Body of pancreas (tissue), 4 donors: ENCODE results near the gene HRH3.

Experiments
- CTCF ChIP-seq, 7 experiments: fragments of 450-650 bp in 4 of 7; fragments of 200-600 bp in 3 of 7; sonication (generic) in 3 of 7; IDR thresholded peaks; one replicate each; pipeline ENCODE4 v1.5.1; 2016 to 2019; ENCODE audit warnings: antibody characterized with exemption in 7 of 7
- POLR2A ChIP-seq, 3 donors: fragments of 450-650 bp; IDR thresholded peaks; one replicate each; pipeline ENCODE4 v1.6.1; 2016; ENCODE audit warnings: antibody characterized with exemption in 3 of 3, mild to moderate bottlenecking in 2 of 3

DNA sequence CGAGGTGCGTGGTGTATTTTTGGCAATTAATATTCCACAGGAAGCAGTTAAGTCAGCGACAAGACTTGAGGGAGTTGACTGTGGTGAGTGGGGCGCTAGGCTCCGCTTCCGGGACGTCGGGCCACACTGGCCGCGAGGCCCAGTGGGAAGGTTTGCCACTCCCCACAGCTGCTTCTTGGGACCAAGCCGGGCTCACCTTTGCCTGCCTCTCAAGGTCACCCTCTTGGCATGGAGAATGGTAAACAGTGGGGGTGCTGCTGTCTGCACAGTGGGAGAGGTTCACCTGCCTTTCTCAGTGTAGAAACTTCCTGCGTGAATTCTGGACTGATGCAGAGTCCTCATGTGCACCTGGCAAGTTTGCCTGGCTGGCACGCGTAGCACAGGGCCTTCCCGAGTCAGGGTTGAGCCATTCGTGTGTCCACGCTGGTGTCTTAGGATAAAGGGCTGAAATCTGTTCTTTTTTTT, 24.6 kb upstream of the HRH3 start:
- TF ChIP-seq CTCF (IDR thresholded peaks at IDR 0.05) (no peak), POLR2A (IDR thresholded peaks at IDR 0.05) (peak in 2 of 3 donors; percentile 31 to 43)
